H9 (cell line): Measurements from ENCODE around the gene BICD2. TPM values are rescaled to one million over a fixed set of nuclear protein-coding genes. Genes with fewer than 3 reads are reported as not detected.

Experiments
- DNase-seq: peaks from one replicate; pipeline ENCODE4 v3.0.0-alpha.2; 2017
- H2AFZ ChIP-seq: one replicate; pipeline ENCODE4 v1.6.1; 2013; ENCODE audit warnings: mild to moderate bottlenecking, low read length, control low read depth, moderate library complexity
- H2AK5ac ChIP-seq: 2 replicates; pipeline ENCODE4 v1.6.1; 2013; ENCODE audit warnings: low read length, control low read depth, mixed read lengths; ENCODE audit not compliant: insufficient read length
- H2BK120ac ChIP-seq: one replicate; pipeline ENCODE4 v1.6.1; 2013; ENCODE audit warnings: low read depth, mild to moderate bottlenecking, low read length, control low read depth, inconsistent platforms; ENCODE audit not compliant: poor library complexity, severe bottlenecking
- H2BK12ac ChIP-seq: 2 replicates; pipeline ENCODE4 v1.6.1; 2013; ENCODE audit warnings: low read length, control low read depth, mixed read lengths, low read depth; ENCODE audit not compliant: insufficient read length
- H2BK15ac ChIP-seq: 2 replicates; pipeline ENCODE4 v1.6.1; 2013; ENCODE audit warnings: low read depth, low read length, control low read depth
- H2BK20ac ChIP-seq: one replicate; pipeline ENCODE4 v1.6.1; 2013; ENCODE audit warnings: low read depth, mild to moderate bottlenecking, low read length, control low read depth, inconsistent platforms; ENCODE audit not compliant: poor library complexity, severe bottlenecking
- H2BK5ac ChIP-seq: 2 replicates; pipeline ENCODE4 v1.6.1; 2013; ENCODE audit warnings: low read length, control low read depth, mixed read lengths; ENCODE audit not compliant: insufficient read length
- H3K14ac ChIP-seq: 2 replicates; pipeline ENCODE4 v1.6.1; 2013; ENCODE audit warnings: low read length, control low read depth; ENCODE audit not compliant: insufficient read depth
- H3K18ac ChIP-seq: 2 replicates; pipeline ENCODE4 v1.6.1; 2013; ENCODE audit warnings: low read depth, mild to moderate bottlenecking, mixed read lengths, low read length, control low read depth; ENCODE audit not compliant: insufficient read length
- H3K23ac ChIP-seq: 2 replicates; pipeline ENCODE4 v1.6.1; 2013; ENCODE audit warnings: low read length, control low read depth, mixed read lengths, low read depth; ENCODE audit not compliant: insufficient read length
- H3K23me2 ChIP-seq: 2 replicates; pipeline ENCODE4 v1.6.1; 2013; ENCODE audit warnings: low read depth, mild to moderate bottlenecking, mixed read lengths, low read length, control low read depth; ENCODE audit not compliant: insufficient read length, poor library complexity, severe bottlenecking
- H3K27ac ChIP-seq: 2 replicates; pipeline ENCODE4 v1.5.1; 2013; ENCODE audit warnings: low read length, control low read depth, mixed read lengths, low read depth; ENCODE audit not compliant: insufficient read length
- H3K27me3 ChIP-seq: 2 replicates; pipeline ENCODE4 v1.6.1; 2013; ENCODE audit warnings: low read length, control low read depth, inconsistent platforms; ENCODE audit not compliant: insufficient read depth
- H3K4ac ChIP-seq: 2 replicates; pipeline ENCODE4 v1.6.1; 2013; ENCODE audit warnings: low read depth, mild to moderate bottlenecking, control low read depth, inconsistent platforms, low read length, moderate library complexity
- H3K4me1 ChIP-seq: 2 replicates; pipeline ENCODE4 v1.6.1; 2013; ENCODE audit warnings: low read length, control low read depth, inconsistent platforms; ENCODE audit not compliant: insufficient read depth
- H3K4me2 ChIP-seq: 2 replicates; pipeline ENCODE4 v1.6.1; 2013; ENCODE audit warnings: low read length, control low read depth, mixed read lengths; ENCODE audit not compliant: insufficient read length, insufficient read depth
- H3K56ac ChIP-seq: 2 replicates; pipeline ENCODE4 v1.6.1; 2013; ENCODE audit warnings: low read depth, mild to moderate bottlenecking, mixed read lengths, low read length, control low read depth; ENCODE audit not compliant: insufficient read length
- H3K79me1 ChIP-seq: 2 replicates; pipeline ENCODE4 v1.6.1; 2013; ENCODE audit warnings: low read depth, mild to moderate bottlenecking, moderate library complexity, low read length, control low read depth, inconsistent platforms; ENCODE audit not compliant: insufficient read depth, poor library complexity, severe bottlenecking
- H3K79me2 ChIP-seq: 2 replicates; pipeline ENCODE4 v1.6.1; 2013; ENCODE audit warnings: low read length, control low read depth, inconsistent platforms; ENCODE audit not compliant: insufficient read depth
- H3K9ac ChIP-seq: 2 replicates; pipeline ENCODE4 v1.6.1; 2013; ENCODE audit warnings: low read length, control low read depth, mixed read lengths; ENCODE audit not compliant: insufficient read length; ENCODE audit errors: extremely low read depth
- H3K9me3 ChIP-seq: one replicate; pipeline ENCODE4 v1.6.1; 2013; ENCODE audit warnings: low read depth, low read length, inconsistent platforms; ENCODE audit not compliant: control insufficient read depth
- H3T11ph ChIP-seq: one replicate; pipeline ENCODE4 v1.6.1; 2013; ENCODE audit warnings: mild to moderate bottlenecking, low read length, control low read depth, inconsistent platforms
- H4K20me1 ChIP-seq: one replicate; pipeline ENCODE4 v1.6.1; 2013; ENCODE audit not compliant: control insufficient read depth, insufficient read length, insufficient read depth
- H4K5ac ChIP-seq: 2 replicates; pipeline ENCODE4 v1.6.1; 2013; ENCODE audit warnings: low read depth, mild to moderate bottlenecking, mixed read lengths, low read length, control low read depth; ENCODE audit not compliant: insufficient read length
- H4K8ac ChIP-seq: replicated peaks from 2 replicates; pipeline ENCODE4 v1.6.1; 2013; ENCODE audit warnings: low read length, control low read depth, mixed read lengths, low read depth; ENCODE audit not compliant: insufficient read length
- H4K91ac ChIP-seq: 2 replicates; pipeline ENCODE4 v1.6.1; 2013; ENCODE audit warnings: low read depth, mild to moderate bottlenecking, moderate library complexity, mixed read lengths, low read length, control low read depth; ENCODE audit not compliant: insufficient read length
- H3K27ac Mint-ChIP-seq, 3 experiments: 2 replicates in 2 of 3; 3 replicates in 1 of 3; pipeline ENCODE4 v1.8.0; 2020 to 2021; ENCODE audit warnings: mixed read lengths in 3 of 3, mild to moderate bottlenecking in 1 of 3, moderate library complexity in 1 of 3
- H3K27me3 Mint-ChIP-seq: 2 replicates; pipeline ENCODE4 v1.8.0; 2021; ENCODE audit warnings: low read depth, mild to moderate bottlenecking, moderate library complexity, mixed read lengths
- H3K36me3 Mint-ChIP-seq, 3 experiments: 2 replicates in 2 of 3; 3 replicates in 1 of 3; pipeline ENCODE4 v1.8.0; 2020 to 2021; ENCODE audit warnings: low read depth in 3 of 3, mixed read lengths in 3 of 3; ENCODE audit not compliant: insufficient read depth in 1 of 3
- H3K4me1 Mint-ChIP-seq, 2 experiments: 2 replicates each; pipeline ENCODE4 v1.8.0; 2020; ENCODE audit warnings: mixed read lengths in 2 of 2
- H3K4me3 Mint-ChIP-seq, 2 experiments: 2 replicates in 1 of 2; 3 replicates in 1 of 2; pipeline ENCODE4 v1.8.0; 2020 to 2021; ENCODE audit warnings: mild to moderate bottlenecking in 2 of 2, mixed read lengths in 2 of 2, moderate library complexity in 1 of 2
- H3K9me3 Mint-ChIP-seq, 2 experiments: 2 replicates in 1 of 2; 3 replicates in 1 of 2; pipeline ENCODE4 v1.8.0; 2020; ENCODE audit warnings: mild to moderate bottlenecking in 2 of 2, mixed read lengths in 2 of 2, moderate library complexity in 1 of 2
- CTCF ChIP-seq: fragments of 200-600 bp; sonication (generic); conservative IDR thresholded peaks from 3 replicates; pipeline ENCODE4 v1.8.0; 2021; ENCODE audit warnings: antibody characterized with exemption, mild to moderate bottlenecking
- WGBS: extraction: QIAGEN DNeasy Blood & Tissue Kit; methylation state at CpG from one replicate; pipeline ENCODE4 v1.1.7; 2013; ENCODE audit warnings: missing lambda C conversion rate, low lambda C conversion rate, mixed read lengths; ENCODE audit not compliant: insufficient read length; ENCODE audit errors: extremely low coverage; 5-methylcytosine and 5-hydroxymethylcytosine counted together
- total RNA-seq: library from RNA; stranded (reverse); gene quantifications from 2 replicates; pipeline ENCODE4 v1.2.1, GENCODE V29; 2021

BICD2 gene
- total RNA-seq, 1 experiment from 2014 or later, result 22.3 TPM

- Histone ChIP-seq H4K91ac (no peak overlapping the region), H3K79me1 (no peaks in the 10 kb centered on the region), H3K9ac (no peak overlapping the region), H4K8ac (no peak overlapping the region), H3K4me2 (peak overlapping the region; percentile 85), H2BK20ac (no peak overlapping the region), H3K9me3 (no peaks in the 10 kb centered on the region), H3K14ac (peak overlapping the region; percentile 80; the same call in 1 of the 2 replicates), H2BK12ac (no peak overlapping the region), H3K23me2 (peaks cover 12% of the 10 kb centered on the region), H3K56ac (no peak overlapping the region), H4K20me1 (no peaks in the 10 kb centered on the region), H2BK5ac (no peak overlapping the region), H3T11ph (no peak overlapping the region), H2BK120ac (no peak overlapping the region), H3K4ac (no peak overlapping the region), H3K27ac (no peak overlapping the region), H2BK15ac (no peak overlapping the region), H3K27me3 (peaks cover 32% of the 10 kb centered on the region; the same call in 1 of the 2 replicates), H4K5ac (no peak overlapping the region), H2AFZ (peak overlapping the region; percentile 75), H3K79me2 (no peaks in the 10 kb centered on the region), H2AK5ac (no peak overlapping the region), H3K4me1 (no peaks in the 10 kb centered on the region), H3K18ac (no peak overlapping the region), H3K23ac (no peak overlapping the region)
- Mint-ChIP-seq H3K36me3 (no peaks in the 10 kb centered on the region), H3K27ac (no peak overlapping the region), H3K4me3 (peak overlapping the region; percentile 75 to 87), H3K4me1 (peaks cover 4 to 7% of the 10 kb centered on the region in 2 experiments; a peak in 3 of 4 replicates), H3K9me3 (no peaks in the 10 kb centered on the region), H3K27me3 (peaks cover 80% of the 10 kb centered on the region)
- peak; percentile 55; the same call in 1 of the 3 replicates for TF ChIP-seq CTCF
- no CpG with 5 or more reads among the region's 60 CpGs for WGBS
- peak; percentile 90 for DNase-seq
Observed at GRCh38 chr9:92808726-92809451, 44.3 kb upstream of the BICD2 start.
